ENCODE data around the gene MIPEP.

The MIPEP gene

GRCh38 chr13:23731709-23732108 lies 157.5 kb downstream of the MIPEP start:
- H3K9ac ChIP-seq (ENCODE audit: low read depth, low read length) = no peak overlapping the region
- no peak overlapping the region for H3K27ac ChIP-seq (ENCODE audit: low read depth, low read length)

GRCh38 chr13:23730251-23730650 lies 158.9 kb downstream of the MIPEP start:
- H3K4me3 ChIP-seq (ENCODE audit: low read depth, low read length) = no peak overlapping the region
- no peak overlapping the region for H3K9ac ChIP-seq (ENCODE audit: low read depth, low read length)
- H3K36me3 ChIP-seq (ENCODE audit: control insufficient read depth, insufficient read depth, low read length) = no peaks in the 10 kb centered on the region
- peaks cover 10% of the 10 kb centered on the region for H3K4me1 ChIP-seq (ENCODE audit: control insufficient read depth, insufficient read depth, low read length)
- no peaks in the 10 kb centered on the region for H3K9me3 ChIP-seq (ENCODE audit: control insufficient read depth, insufficient read depth, low read length)
- H3K27me3 ChIP-seq (ENCODE audit: control insufficient read depth, insufficient read depth, low read length) = no peaks in the 10 kb centered on the region
- no peak overlapping the region for H3K27ac ChIP-seq (ENCODE audit: low read depth, low read length)

More at GRCh38 chr13:23731709-23732108, 157.5 kb downstream of the MIPEP start:
- no peak overlapping the region for H3K4me3 ChIP-seq (ENCODE audit: low read depth, low read length)
- H3K9me3 ChIP-seq (ENCODE audit: control insufficient read depth, insufficient read depth, low read length) = no peaks in the 10 kb centered on the region
- H3K36me3 ChIP-seq (ENCODE audit: control insufficient read depth, insufficient read depth, low read length) = no peaks in the 10 kb centered on the region
- H3K4me1 ChIP-seq (ENCODE audit: control insufficient read depth, insufficient read depth, low read length) = peaks cover 10% of the 10 kb centered on the region
- H3K27me3 ChIP-seq (ENCODE audit: control insufficient read depth, insufficient read depth, low read length) = no peaks in the 10 kb centered on the region

GRCh38 chr13:23729531-23729930 lies 159.7 kb downstream of the MIPEP start:
- H3K27me3 ChIP-seq (ENCODE audit: control insufficient read depth, insufficient read depth, low read length) = no peaks in the 10 kb centered on the region
- no peaks in the 10 kb centered on the region for H3K9me3 ChIP-seq (ENCODE audit: control insufficient read depth, insufficient read depth, low read length)
- peaks cover 10% of the 10 kb centered on the region for H3K4me1 ChIP-seq (ENCODE audit: control insufficient read depth, insufficient read depth, low read length)
- H3K27ac ChIP-seq (ENCODE audit: low read depth, low read length) = no peak overlapping the region
- no peak overlapping the region for H3K4me3 ChIP-seq (ENCODE audit: low read depth, low read length)
- no peak overlapping the region for H3K9ac ChIP-seq (ENCODE audit: low read depth, low read length)
- no peaks in the 10 kb centered on the region for H3K36me3 ChIP-seq (ENCODE audit: control insufficient read depth, insufficient read depth, low read length)

GRCh38 chr13:23728807-23729206 lies 160.4 kb downstream of the MIPEP start:
- Histone ChIP-seq H3K9me3 (ENCODE audit: control insufficient read depth, insufficient read depth, low read length) (no peaks in the 10 kb centered on the region), H3K27me3 (ENCODE audit: control insufficient read depth, insufficient read depth, low read length) (no peaks in the 10 kb centered on the region), H3K9ac (ENCODE audit: low read depth, low read length) (no peak overlapping the region), H3K27ac (ENCODE audit: low read depth, low read length) (no peak overlapping the region), H3K4me1 (ENCODE audit: control insufficient read depth, insufficient read depth, low read length) (peaks cover 10% of the 10 kb centered on the region), H3K36me3 (ENCODE audit: control insufficient read depth, insufficient read depth, low read length) (no peaks in the 10 kb centered on the region), H3K4me3 (ENCODE audit: low read depth, low read length) (no peak overlapping the region)

- no peak overlapping the region for H3K9ac ChIP-seq (ENCODE audit: low read depth, low read length)
- H3K4me3 ChIP-seq (ENCODE audit: low read depth, low read length) = no peak overlapping the region
- peaks cover 10% of the 10 kb centered on the region for H3K4me1 ChIP-seq (ENCODE audit: control insufficient read depth, insufficient read depth, low read length)
- H3K27ac ChIP-seq (ENCODE audit: low read depth, low read length) = no peak overlapping the region
- no peaks in the 10 kb centered on the region for H3K36me3 ChIP-seq (ENCODE audit: control insufficient read depth, insufficient read depth, low read length)
- H3K27me3 ChIP-seq (ENCODE audit: control insufficient read depth, insufficient read depth, low read length) = no peaks in the 10 kb centered on the region
- no peaks in the 10 kb centered on the region for H3K9me3 ChIP-seq (ENCODE audit: control insufficient read depth, insufficient read depth, low read length)
Observed at GRCh38 chr13:23725922-23726321, 163.3 kb downstream of the MIPEP start.

- Histone ChIP-seq H3K4me3 (ENCODE audit: low read depth, low read length) (no peak overlapping the region), H3K4me1 (ENCODE audit: control insufficient read depth, insufficient read depth, low read length) (peaks cover 10% of the 10 kb centered on the region), H3K36me3 (ENCODE audit: control insufficient read depth, insufficient read depth, low read length) (no peaks in the 10 kb centered on the region), H3K27ac (ENCODE audit: low read depth, low read length) (no peak overlapping the region), H3K9ac (ENCODE audit: low read depth, low read length) (no peak overlapping the region), H3K27me3 (ENCODE audit: control insufficient read depth, insufficient read depth, low read length) (no peaks in the 10 kb centered on the region), H3K9me3 (ENCODE audit: control insufficient read depth, insufficient read depth, low read length) (no peaks in the 10 kb centered on the region)
Observed at GRCh38 chr13:23724196-23724970, 164.8 kb downstream of the MIPEP start.

GRCh38 chr13:23723471-23723870 lies 165.7 kb downstream of the MIPEP start:
- Histone ChIP-seq H3K27ac (ENCODE audit: low read depth, low read length) (no peak overlapping the region), H3K4me1 (ENCODE audit: control insufficient read depth, insufficient read depth, low read length) (peaks cover 10% of the 10 kb centered on the region), H3K4me3 (ENCODE audit: low read depth, low read length) (no peak overlapping the region), H3K9ac (ENCODE audit: low read depth, low read length) (no peak overlapping the region), H3K9me3 (ENCODE audit: control insufficient read depth, insufficient read depth, low read length) (no peaks in the 10 kb centered on the region), H3K27me3 (ENCODE audit: control insufficient read depth, insufficient read depth, low read length) (no peaks in the 10 kb centered on the region), H3K36me3 (ENCODE audit: control insufficient read depth, insufficient read depth, low read length) (no peaks in the 10 kb centered on the region)

- no peaks in the 10 kb centered on the region for H3K27me3 ChIP-seq (ENCODE audit: control insufficient read depth, insufficient read depth, low read length)
- H3K9me3 ChIP-seq (ENCODE audit: control insufficient read depth, insufficient read depth, low read length) = no peaks in the 10 kb centered on the region
- H3K4me3 ChIP-seq (ENCODE audit: low read depth, low read length) = no peak overlapping the region
- H3K27ac ChIP-seq (ENCODE audit: low read depth, low read length) = no peak overlapping the region
- peaks cover 10% of the 10 kb centered on the region for H3K4me1 ChIP-seq (ENCODE audit: control insufficient read depth, insufficient read depth, low read length)
- H3K9ac ChIP-seq (ENCODE audit: low read depth, low read length) = no peak overlapping the region
- no peaks in the 10 kb centered on the region for H3K36me3 ChIP-seq (ENCODE audit: control insufficient read depth, insufficient read depth, low read length)
Observed at GRCh38 chr13:23722726-23723453, 166.3 kb downstream of the MIPEP start.

GRCh38 chr13:23718996-23719395 lies 170.2 kb downstream of the MIPEP start:
- no peaks in the 10 kb centered on the region for H3K27me3 ChIP-seq (ENCODE audit: control insufficient read depth, insufficient read depth, low read length)
- no peak overlapping the region for H3K4me3 ChIP-seq (ENCODE audit: low read depth, low read length)
- no peak overlapping the region for H3K27ac ChIP-seq (ENCODE audit: low read depth, low read length)
- H3K36me3 ChIP-seq (ENCODE audit: control insufficient read depth, insufficient read depth, low read length) = no peaks in the 10 kb centered on the region
- no peaks in the 10 kb centered on the region for H3K9me3 ChIP-seq (ENCODE audit: control insufficient read depth, insufficient read depth, low read length)
- H3K4me1 ChIP-seq (ENCODE audit: control insufficient read depth, insufficient read depth, low read length) = no peaks in the 10 kb centered on the region
- no peak overlapping the region for H3K9ac ChIP-seq (ENCODE audit: low read depth, low read length)

GRCh38 chr13:23716401-23716800 lies 172.8 kb downstream of the MIPEP start:
- no peak overlapping the region for H3K9ac ChIP-seq (ENCODE audit: low read depth, low read length)
- no peak overlapping the region for H3K27ac ChIP-seq (ENCODE audit: low read depth, low read length)
- H3K36me3 ChIP-seq (ENCODE audit: control insufficient read depth, insufficient read depth, low read length) = no peaks in the 10 kb centered on the region
- no peak overlapping the region for H3K4me3 ChIP-seq (ENCODE audit: low read depth, low read length)
- no peaks in the 10 kb centered on the region; the same call in 1 of the 2 replicates for H3K9me3 ChIP-seq (ENCODE audit: control insufficient read depth, insufficient read depth, low read length)
- H3K27me3 ChIP-seq (ENCODE audit: control insufficient read depth, insufficient read depth, low read length) = no peaks in the 10 kb centered on the region
- no peaks in the 10 kb centered on the region for H3K4me1 ChIP-seq (ENCODE audit: control insufficient read depth, insufficient read depth, low read length)

GRCh38 chr13:23715762-23716235 lies 173.4 kb downstream of the MIPEP start:
- Histone ChIP-seq H3K36me3 (ENCODE audit: control insufficient read depth, insufficient read depth, low read length) (no peaks in the 10 kb centered on the region), H3K4me1 (ENCODE audit: control insufficient read depth, insufficient read depth, low read length) (no peaks in the 10 kb centered on the region), H3K9ac (ENCODE audit: low read depth, low read length) (no peak overlapping the region), H3K27ac (ENCODE audit: low read depth, low read length) (no peak overlapping the region), H3K4me3 (ENCODE audit: low read depth, low read length) (no peak overlapping the region), H3K27me3 (ENCODE audit: control insufficient read depth, insufficient read depth, low read length) (no peaks in the 10 kb centered on the region), H3K9me3 (ENCODE audit: control insufficient read depth, insufficient read depth, low read length) (no peaks in the 10 kb centered on the region; the same call in 1 of the 2 replicates)

All from HUES48 (cell line).